HG02970 (cell line): ENCODE measurements around the gene TENM4.

Experiments used
- ATAC-seq: cut with Tn5 transposase; IDR thresholded peaks from one replicate; pipeline ENCODE4 v1.9.1; 2021; ENCODE audit warnings: mild to moderate bottlenecking, moderate library complexity, moderate number of reproducible peaks; ENCODE audit not compliant: unreplicated experiment, low FRiP score

The TENM4 gene

GRCh38 chr11:79046366-79046765 is 394.5 kb downstream of the TENM4 start:
- ATAC-seq: no peak

- no peak for ATAC-seq
Observed at GRCh38 chr11:79045800-79046304, 395.0 kb downstream of the TENM4 start.

- no peak for ATAC-seq
Observed at GRCh38 chr11:79045018-79045799, 395.6 kb downstream of the TENM4 start.

- no peak for ATAC-seq
Observed at GRCh38 chr11:79044201-79044600, 396.6 kb downstream of the TENM4 start.

- ATAC-seq: no peak
Observed at GRCh38 chr11:79043726-79044125, 397.1 kb downstream of the TENM4 start.

GRCh38 chr11:79042824-79043223 is 398.0 kb downstream of the TENM4 start:
- no peak for ATAC-seq

GRCh38 chr11:79040348-79040747 is 400.5 kb downstream of the TENM4 start:
- no peak for ATAC-seq

GRCh38 chr11:79039122-79039521 is 401.7 kb downstream of the TENM4 start:
- no peak for ATAC-seq

GRCh38 chr11:79035881-79036280 is 404.9 kb downstream of the TENM4 start:
- ATAC-seq: no peak

- ATAC-seq: no peak
Observed at GRCh38 chr11:79033833-79034232, 407.0 kb downstream of the TENM4 start.

GRCh38 chr11:79030448-79030847 is 410.4 kb downstream of the TENM4 start:
- no peak for ATAC-seq

- no peak for ATAC-seq
Observed at GRCh38 chr11:79028225-79028624, 412.6 kb downstream of the TENM4 start.

GRCh38 chr11:79026803-79027445 is 413.9 kb downstream of the TENM4 start:
- no peak for ATAC-seq

GRCh38 chr11:79025622-79026021 is 415.2 kb downstream of the TENM4 start:
- ATAC-seq: no peak

GRCh38 chr11:79025097-79025496 is 415.7 kb downstream of the TENM4 start:
- no peak for ATAC-seq

- ATAC-seq: no peak
Observed at GRCh38 chr11:79022265-79022664, 418.6 kb downstream of the TENM4 start.

- ATAC-seq: no peak
Observed at GRCh38 chr11:79021601-79022000, 419.2 kb downstream of the TENM4 start.

GRCh38 chr11:79019975-79020374 is 420.9 kb downstream of the TENM4 start:
- ATAC-seq: no peak

GRCh38 chr11:79019277-79019676 is 421.6 kb downstream of the TENM4 start:
- ATAC-seq: no peak

GRCh38 chr11:79018371-79018849 is 422.4 kb downstream of the TENM4 start:
- no peak for ATAC-seq

GRCh38 chr11:79017811-79018210 is 423.0 kb downstream of the TENM4 start:
- no peak for ATAC-seq

- no peak for ATAC-seq
Observed at GRCh38 chr11:79013509-79013908, 427.3 kb downstream of the TENM4 start.
